Measurements from ENCODE around the gene OXSR1.

The OXSR1 gene

GRCh38 chr3:38297947-38298711, 132.8 kb downstream of the OXSR1 start:
- no peak for DNase-seq

Data from amygdala (tissue), 56 donors.